HG03432 (cell line): ENCODE results near the gene TMEM19.

ENCODE experiments used
- ATAC-seq: cut with Tn5 transposase; IDR thresholded peaks from one replicate; pipeline ENCODE4 v1.9.1; 2021; ENCODE audit warnings: mild to moderate bottlenecking, moderate library complexity; ENCODE audit not compliant: unreplicated experiment

Gene TMEM19

GRCh38 chr12:71710276-71711125 lies 24.6 kb downstream of the TMEM19 start:
- no peak for ATAC-seq

- no peak for ATAC-seq
These were observed 32.7 kb downstream of the TMEM19 start for GRCh38 chr12:71718611-71719010.

DNA sequence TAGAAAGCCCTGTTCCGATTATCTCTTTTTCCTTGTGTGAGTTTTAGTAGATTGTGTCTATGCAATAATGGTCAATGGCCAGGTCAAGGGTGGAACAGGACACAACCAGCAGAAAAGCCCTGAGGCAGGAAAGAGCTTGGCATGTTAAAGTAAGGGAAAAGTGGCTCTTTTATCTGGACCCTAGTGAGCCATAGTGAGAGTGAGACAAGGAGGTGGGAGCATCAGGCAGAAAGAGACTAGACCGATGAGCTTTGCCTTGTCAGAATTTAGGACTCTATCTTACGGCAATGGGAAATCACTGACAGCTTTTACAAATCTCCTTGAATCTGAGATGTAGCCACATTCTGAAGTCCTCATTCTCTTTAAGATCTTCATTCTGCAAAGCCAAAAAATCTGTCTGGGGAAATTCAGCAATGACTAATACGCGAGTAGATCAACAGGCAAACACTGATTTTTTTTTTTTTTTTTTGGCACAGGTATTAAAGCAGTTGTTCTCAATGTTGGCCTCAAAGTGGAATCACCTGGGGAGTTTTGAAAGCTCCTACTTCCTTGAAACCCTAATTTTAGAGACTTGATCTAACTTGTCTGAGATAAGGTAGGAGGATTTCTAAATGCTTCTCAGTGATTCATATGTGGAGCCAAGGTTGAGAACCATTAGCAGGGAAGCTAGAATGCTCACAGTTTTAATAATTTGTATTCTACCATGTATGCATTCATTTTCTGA lies 33.9 kb downstream of the TMEM19 start:
- ATAC-seq = no peak

- ATAC-seq = no peak
These were observed 36.1 kb downstream of the TMEM19 start for GRCh38 chr12:71721783-71722505.

DNA sequence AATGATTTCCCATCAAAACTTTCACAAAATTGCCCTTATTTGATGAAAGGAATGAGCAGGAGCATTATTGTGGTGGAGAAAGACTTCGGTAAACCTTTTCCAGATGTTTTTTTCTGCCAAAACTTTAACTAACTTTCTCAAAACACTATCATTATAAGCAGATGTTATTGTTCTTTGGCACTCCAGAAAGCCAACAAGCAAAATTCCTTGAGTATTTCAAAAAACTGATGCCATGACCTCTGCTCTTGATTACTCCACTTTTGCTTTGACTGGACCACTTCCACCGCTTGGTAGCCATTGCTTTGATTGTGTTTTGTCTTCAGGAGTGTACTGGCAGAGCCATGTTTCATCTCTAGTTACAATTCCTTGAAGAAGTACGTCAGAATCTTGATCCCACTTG lies 39.1 kb downstream of the TMEM19 start:
- no peak for ATAC-seq

DNA sequence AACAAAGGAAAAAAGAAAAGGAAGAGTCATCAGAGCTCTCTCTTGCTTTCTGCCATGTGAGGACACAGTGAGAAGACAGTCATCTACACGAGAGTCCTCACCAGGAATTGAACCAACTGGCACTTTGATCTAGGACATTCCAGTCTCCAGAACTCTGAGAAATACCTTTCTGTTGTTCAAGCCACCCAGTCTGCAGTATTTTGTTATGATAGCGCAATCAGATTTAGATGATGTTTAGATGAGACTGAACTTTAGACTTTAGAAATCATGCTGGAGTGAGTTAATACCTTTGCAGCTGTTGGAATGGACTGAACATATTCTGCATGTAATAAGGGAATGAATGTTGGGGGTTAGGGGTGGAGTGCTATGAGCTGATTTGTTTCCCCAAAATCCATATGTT lies 40.7 kb downstream of the TMEM19 start:
- ATAC-seq = no peak

DNA sequence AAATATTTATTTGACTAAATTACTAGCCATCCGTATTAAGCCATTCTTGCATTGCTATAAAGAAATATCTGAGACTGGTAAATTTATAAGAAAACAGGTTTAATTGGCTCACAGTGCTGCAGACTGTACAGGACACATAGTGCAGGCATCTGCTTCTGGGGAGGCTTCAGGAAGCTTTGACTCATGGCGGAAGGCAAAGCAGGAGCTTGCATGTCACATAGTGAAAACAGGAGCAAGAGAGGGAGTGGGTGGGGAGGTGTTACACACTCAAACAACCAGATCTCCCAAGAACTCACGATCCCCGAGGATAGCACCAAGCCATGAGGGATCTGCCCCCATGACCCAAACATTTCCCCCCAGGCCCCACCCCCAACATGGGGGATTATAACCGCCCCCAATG lies 42.1 kb downstream of the TMEM19 start:
- ATAC-seq = no peak

DNA sequence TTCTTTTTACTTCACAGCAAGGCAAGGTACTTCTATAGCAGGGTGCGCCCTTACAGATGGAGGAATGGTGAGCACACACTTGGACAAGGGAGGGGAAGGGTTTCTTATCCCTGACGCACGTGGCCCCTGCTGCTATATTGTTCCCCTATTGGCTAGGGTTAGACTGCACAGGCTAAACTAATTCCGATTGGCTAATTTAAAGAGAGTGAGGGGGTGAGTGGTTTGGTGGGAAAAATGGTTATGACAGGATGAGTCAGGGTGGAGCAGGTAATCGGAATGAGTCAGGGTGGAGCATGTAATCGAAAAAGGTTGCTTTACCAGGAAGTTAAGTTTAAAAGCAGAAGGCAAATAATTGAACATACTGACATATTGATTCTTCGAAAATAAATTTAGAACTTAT lies 45.1 kb downstream of the TMEM19 start:
- no peak for ATAC-seq

DNA sequence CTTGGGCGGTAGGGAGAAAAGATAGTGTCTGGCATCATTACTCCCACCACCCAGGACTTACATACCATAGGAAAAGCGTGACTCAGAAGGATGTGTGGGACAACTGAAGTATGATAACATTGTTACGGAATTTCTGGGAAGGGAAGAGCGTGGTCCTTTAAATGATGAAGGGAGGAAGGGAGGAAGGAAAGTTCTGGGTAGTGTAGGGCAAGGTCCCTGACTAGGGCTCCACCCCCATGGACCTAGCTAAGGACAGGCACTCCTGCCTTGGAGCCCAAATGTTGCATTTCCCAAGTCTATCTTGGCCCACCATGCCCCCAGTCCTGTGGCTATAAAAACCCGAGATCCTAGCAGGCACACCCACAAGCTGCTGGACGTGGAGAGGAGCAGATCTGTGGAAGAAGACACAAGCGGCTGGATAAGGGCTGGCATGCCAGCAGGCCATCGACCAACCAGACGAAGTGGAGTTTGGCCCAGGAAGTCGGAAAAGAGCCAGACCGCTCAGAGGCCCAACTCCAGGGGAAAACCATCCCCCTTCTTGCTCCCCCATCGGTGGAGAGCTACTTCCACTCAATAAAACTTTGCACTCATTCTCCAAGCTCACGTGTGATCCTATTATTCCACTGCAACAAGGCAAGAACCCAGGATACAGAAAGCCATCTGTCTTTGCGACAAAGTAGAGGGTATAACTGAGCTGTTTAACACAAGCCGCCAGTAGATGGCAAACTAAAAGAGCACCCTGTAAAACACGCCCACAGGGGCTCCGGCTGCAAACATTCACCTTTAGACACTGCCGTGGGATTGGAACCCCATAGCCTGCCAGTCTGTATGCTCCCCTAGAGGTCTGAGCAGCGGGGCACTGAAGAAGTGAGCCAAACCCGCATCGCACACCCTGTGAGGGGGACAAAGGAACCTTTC lies 45.8 kb downstream of the TMEM19 start:
- ATAC-seq = no peak

DNA sequence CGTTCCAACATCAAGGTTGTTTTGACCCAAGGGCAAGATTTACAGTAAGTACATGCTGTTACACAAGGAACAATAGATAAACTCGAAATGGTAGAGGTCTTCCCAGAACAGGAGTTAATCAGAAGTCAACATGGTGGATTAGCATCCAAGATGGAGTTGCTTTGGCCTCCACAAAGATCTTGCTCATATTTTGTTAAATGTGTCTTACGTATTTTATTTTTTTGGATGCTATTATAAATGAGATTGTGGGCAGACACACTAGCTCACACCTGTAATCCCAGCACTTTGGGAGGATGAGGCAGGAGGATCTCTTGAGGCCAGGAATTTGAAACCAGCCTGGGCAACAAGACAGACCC lies 46.5 kb downstream of the TMEM19 start:
- ATAC-seq = no peak

- no peak for ATAC-seq
These were observed 51.3 kb downstream of the TMEM19 start for GRCh38 chr12:71737197-71737596.

GRCh38 chr12:71742998-71743397 lies 57.1 kb downstream of the TMEM19 start:
- ATAC-seq = no peak

- no peak for ATAC-seq
These were observed 58.8 kb downstream of the TMEM19 start for GRCh38 chr12:71744522-71745300.

- ATAC-seq = peak; percentile 92
These were observed 61.2 kb downstream of the TMEM19 start for GRCh38 chr12:71746974-71747611.

DNA sequence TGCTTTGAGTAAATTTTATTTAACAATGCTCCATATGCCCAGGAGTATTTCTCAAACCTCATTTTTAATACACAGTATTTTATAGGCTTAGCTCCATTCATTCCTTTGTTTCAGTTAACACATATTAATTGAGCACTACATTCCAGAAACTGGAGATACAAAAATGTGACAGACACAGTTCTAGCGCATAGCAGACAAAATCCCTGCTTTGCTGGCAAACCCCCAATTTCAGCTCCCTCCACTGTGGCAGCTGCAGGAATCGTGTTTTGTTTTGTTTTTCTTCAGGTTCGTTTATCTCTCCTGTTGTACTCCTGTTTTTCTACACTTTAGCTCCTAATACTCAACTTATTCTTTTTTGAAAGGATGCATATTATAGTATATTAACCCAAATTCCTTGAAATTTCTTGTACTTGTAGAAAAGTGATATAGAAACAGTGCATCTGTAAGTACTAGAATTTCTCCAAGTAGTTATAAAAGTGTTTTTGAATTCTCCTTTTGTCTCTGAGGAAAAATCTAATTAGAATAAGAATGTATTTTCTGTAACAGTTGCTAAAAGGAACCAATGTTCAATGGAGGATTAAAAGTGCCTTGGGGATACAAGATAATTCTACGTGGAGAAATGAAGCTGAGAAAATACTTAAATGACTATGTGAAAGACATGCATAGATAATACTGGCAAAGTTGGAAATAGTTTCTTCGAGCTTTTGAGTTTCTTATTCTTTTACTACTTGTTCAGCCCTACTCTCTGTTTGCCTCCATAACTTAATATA lies 62.4 kb downstream of the TMEM19 start:
- ATAC-seq = no peak

DNA sequence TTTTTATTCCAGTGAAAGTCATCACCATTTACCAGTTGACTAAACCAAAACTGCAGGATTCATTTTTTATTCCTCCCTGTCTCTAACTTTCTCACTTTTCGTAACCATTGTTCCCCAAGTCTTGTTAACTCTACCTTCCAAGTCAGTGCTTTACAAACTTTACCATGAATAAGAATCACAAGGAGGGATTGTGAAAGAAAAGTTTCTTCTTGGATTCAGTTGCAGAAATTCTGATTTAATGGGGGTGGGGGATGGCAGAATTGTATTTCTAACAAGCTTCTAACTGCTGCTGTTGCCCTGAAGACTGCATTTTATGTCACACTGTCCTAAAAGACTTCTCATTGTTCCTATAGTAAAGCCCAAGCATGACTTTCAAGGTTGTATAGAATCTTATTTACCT lies 63.8 kb downstream of the TMEM19 start:
- no peak for ATAC-seq

GRCh38 chr12:71752891-71753290 lies 67.0 kb downstream of the TMEM19 start:
- ATAC-seq = no peak
